Activated CD4-positive, alpha-beta T cell treated with anti-CD3 and anti-CD28 coated beads, Interleukin-2, amount 50 U/mL, for 48 hours (primary cell): Measurements from ENCODE around the gene RAPGEF2.

Source experiments
- DNase-seq, 2 experiments: peaks; one replicate each; pipeline ENCODE4 v3.0.0-alpha.2; 2020

The RAPGEF2 gene

DNA sequence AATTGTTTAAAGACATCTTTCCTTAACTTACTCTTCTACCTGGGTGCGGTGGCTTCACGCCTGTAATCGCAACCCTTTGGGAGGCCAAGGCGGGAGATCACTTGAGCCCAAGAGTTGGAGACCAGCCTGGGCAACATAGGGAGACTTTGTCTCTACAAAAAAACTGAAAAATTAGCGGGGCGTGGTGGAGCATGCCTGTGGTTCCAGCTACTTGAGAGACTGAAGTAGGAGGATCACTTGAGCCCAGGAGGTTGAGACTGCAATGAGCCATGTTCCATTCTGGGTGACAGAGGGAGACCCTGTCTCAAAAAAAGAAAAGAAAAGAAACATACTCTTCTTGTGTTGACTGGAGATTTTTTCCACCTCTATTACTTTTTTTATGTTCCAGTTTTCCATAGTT is 181.9 kb downstream of the RAPGEF2 start:
- DNase-seq: no peak

- DNase-seq: no peak
Observed at GRCh38 chr4:159287767-159288166, 184.9 kb downstream of the RAPGEF2 start.

GRCh38 chr4:159289682-159290081 is 186.8 kb downstream of the RAPGEF2 start:
- DNase-seq: no peak

DNA sequence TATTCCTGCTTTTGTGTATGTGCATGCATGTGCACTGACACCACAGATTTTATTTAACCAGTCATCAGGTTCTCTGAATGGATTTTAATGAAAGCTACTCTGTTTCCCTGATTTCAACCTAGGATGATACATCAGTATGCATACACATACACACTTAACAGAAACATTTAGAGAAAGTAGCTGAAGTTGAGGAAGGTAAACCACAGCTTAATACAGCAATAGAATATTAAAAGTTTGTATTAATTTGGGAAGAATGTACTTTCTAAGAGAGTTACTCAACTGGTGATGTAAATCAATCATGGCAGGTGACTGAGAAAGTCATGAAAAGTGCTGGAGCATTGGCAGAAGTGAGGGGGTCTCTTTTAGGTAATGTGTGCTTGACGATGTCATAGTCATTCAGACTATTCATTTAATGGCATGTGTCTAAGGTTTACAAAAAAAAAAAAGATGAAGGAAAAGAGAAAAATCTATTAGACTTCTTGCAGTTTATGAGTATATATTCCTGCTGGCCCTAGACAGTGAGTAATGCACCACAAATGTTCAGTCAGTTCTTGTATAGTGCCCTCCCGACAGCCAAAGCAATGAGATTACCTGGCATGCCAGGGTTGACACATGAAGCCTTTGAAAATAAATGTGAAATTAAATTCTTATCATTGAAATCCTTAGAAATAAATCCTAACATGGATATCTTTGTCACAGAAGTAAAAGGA is 187.6 kb downstream of the RAPGEF2 start:
- DNase-seq: no peak

- DNase-seq: no peak
Observed at GRCh38 chr4:159291176-159291575, 188.3 kb downstream of the RAPGEF2 start.

- DNase-seq: no peak
Observed at GRCh38 chr4:159292137-159292896, 189.4 kb downstream of the RAPGEF2 start.

- DNase-seq: no peak
Observed at GRCh38 chr4:159293811-159294515, 191.1 kb downstream of the RAPGEF2 start.

GRCh38 chr4:159296061-159296460 is 193.2 kb downstream of the RAPGEF2 start:
- no peak for DNase-seq

DNA sequence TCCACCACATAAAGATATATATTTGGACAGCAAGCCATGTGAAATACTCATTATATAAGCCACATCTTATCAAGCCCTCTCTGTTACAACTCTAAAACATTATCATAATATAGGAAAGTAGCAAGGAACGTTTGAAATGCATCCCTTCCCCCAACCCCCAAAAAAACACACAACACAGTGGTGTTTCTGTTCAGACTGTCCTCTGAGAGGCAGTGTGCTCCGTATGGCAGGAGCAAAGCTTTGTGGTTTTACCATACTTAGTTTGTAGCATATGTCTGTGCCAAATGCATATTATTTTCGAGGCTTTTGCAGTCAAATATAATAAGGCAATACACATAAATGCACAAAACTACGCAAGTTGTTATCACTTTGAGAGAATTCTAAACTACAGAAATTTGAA is 194.2 kb downstream of the RAPGEF2 start:
- DNase-seq: no peak

GRCh38 chr4:159298502-159298901 is 195.6 kb downstream of the RAPGEF2 start:
- DNase-seq: no peak

DNA sequence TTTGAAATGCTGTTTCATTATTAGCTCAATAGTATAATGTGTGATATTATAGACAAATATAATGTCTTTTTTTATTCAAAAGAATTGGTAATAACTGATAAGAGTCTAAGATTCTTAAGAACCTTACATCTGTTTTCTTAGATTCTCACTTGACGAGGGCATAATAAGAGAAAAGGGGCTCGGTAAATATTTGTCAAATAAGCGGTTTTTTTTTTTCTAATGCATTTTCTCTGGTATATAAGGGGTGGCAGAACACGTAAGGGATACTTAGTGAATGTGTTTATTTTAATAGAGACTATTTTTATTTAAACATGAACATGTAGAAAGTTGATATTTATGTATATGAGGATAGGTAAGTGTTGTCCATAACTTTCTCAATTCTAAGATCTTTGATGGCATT is 200.6 kb downstream of the RAPGEF2 start:
- no peak for DNase-seq

- DNase-seq: no peak
Observed at GRCh38 chr4:159305129-159305528, 202.2 kb downstream of the RAPGEF2 start.

GRCh38 chr4:159307929-159308328 is 205.1 kb downstream of the RAPGEF2 start:
- DNase-seq: no peak

- no peak for DNase-seq
Observed at GRCh38 chr4:159308566-159309340, 205.9 kb downstream of the RAPGEF2 start.

GRCh38 chr4:159312236-159312635 is 209.4 kb downstream of the RAPGEF2 start:
- no peak for DNase-seq

- DNase-seq: peak; percentile 4 to 7
Observed at GRCh38 chr4:159315879-159316278, 213.0 kb downstream of the RAPGEF2 start.

GRCh38 chr4:159317203-159317602 is 214.3 kb downstream of the RAPGEF2 start:
- no peak for DNase-seq

DNA sequence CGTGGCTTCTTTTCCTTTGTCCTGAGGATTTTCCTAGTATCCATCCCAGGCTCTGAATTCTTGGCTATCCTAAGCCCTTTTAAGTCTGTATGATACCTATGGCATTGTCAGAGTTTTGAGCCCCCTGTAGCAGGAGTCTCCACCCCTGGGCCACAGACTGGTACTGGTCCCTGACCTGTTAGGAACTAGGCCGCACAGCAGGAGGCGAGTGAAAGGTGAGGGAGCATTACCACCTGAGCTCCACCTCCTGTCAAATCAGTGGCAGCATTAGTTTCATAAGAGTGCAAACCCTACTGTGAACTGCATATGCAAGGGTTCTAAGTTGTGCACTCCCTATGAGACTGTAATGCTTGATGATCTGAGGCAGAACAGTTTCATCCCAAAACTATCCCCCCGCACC is 216.1 kb downstream of the RAPGEF2 start:
- DNase-seq: no peak

DNA sequence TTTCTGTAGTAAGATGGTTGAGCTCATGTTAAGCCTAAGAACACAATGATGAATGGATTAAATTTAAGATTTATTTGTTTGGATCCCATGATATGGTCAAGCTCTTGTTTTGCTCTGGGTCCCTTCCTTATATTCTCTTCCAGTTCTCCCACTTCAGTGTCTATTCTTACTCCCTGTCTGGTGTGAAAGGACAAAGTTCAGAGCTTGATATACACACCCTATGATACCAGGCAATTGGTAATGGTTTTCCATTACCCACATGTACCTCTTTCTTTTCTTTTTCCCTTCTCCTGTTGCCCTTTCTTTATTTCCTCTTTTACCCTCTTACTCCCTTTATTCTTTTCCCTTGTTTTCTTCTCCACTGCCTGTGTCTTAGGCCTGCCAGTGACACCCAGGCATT is 223.6 kb downstream of the RAPGEF2 start:
- no peak for DNase-seq

GRCh38 chr4:159328766-159329165 is 225.9 kb downstream of the RAPGEF2 start:
- no peak for DNase-seq

DNA sequence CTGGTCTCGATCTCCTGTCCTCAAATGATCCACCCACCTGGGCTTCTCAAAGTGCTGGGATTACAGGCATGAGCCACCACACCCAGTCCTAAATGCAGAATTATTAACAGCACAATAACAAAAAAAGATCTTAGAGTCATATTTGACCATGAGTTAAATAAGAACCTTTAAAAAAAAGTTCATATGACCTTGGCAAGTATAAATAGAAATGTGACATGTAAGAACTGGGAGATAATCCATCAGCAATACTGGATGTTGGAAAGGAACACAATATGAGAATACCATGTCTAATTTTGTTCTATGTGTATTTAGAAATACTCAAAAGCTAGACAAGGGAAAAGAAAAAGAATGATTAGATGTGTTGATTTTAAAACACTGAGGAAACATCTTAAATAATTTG is 231.6 kb downstream of the RAPGEF2 start:
- no peak for DNase-seq

DNA sequence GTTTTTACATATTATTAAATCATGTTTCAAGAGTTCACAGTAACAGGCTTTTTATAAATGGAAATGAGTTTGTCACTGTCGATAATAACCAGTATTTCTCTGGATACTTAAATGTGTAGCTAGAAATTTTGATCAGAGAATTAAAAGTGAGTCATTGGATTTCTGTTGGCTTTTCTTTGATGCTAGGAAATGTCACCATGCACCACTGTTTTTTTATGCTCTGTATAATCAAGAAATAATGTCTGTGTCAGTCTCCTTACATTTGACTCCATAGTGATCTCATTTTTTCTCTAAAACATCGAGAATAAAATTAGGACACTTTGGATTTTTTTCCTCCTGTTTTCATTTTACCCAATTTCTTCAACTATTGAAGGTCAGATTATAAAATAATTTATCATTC is 234.2 kb downstream of the RAPGEF2 start:
- no peak for DNase-seq

GRCh38 chr4:159341522-159341921 is 238.6 kb downstream of the RAPGEF2 start:
- DNase-seq: no peak
